Measurements from ENCODE around the gene BOLA2.
"Not testable (repeated sequence)": the region's sequence is repeated elsewhere in the genome, so short reads cannot be mapped to it uniquely, and the experiment has no call there.

The BOLA2 gene

DNA sequence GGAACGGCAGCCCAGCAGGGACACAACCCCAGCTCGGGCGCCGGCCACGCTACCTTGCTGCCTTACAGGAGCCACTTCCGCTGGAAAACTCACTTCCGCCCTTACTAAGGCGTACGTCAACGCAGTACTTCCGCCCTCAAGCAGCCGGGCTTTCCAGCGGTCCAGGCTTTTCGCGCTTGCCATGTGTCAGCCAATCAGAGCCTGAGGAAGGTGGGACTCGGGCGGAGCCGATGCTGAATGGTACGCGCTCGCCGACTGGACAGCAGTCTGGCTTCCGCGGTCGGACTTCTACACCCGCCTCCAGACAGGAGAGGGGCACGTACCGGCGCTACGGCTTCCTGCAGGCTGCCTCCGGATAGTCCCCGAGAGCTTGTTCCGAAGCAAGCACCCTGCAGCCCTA lies at the start of gene BOLA2, which contains the start of gene SLX1B:
Gene BOLA2, minus strand, starts transcription at position 83 of the 400 bp plus-strand sequence. CDS start 98 bp downstream, outside the sequence.
Gene SLX1B, plus strand, starts transcription at position 265 of the 400 bp plus-strand sequence.
- intact Hi-C loops (cut with DNase I); DNase-seq: not testable (repeated sequence)

DNA sequence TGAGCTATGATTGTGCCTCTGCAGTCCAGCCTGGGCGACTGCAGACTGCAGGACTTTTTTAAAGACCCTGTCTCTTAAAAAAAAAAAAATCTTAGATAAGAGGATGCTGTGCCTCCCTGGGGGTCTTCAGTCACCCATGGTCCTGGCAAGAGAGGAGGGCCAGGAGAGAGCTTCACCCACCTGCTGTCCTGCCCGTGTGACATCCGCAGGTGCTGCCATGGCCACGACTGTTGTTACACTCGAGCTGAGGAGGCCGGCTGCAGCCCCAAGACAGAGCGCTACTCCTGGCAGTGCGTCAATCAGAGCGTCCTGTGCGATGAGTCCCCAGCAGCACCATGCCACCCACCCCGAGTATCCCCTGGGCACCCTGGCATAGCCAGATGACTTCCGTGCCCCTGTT lies 28.1 kb upstream of the BOLA2 start:
- intact Hi-C loops (cut with DNase I) = not testable (repeated sequence)
- DNase-seq = peak in 18 of 42 donors; percentile 0 to 35 (median 8)

- intact Hi-C loops (cut with DNase I); DNase-seq: not testable (repeated sequence)
These were observed 17.9 kb upstream of the BOLA2 start for GRCh38 chr16:29472065-29472464.

GRCh38 chr16:29469660-29470059 lies 15.5 kb upstream of the BOLA2 start:
- peak in 40 of 42 donors; percentile 0 to 59 (median 17) for DNase-seq
- intact Hi-C loops (cut with DNase I) = not testable (repeated sequence)

GRCh38 chr16:29467654-29468366 lies 13.7 kb upstream of the BOLA2 start:
- intact Hi-C loops (cut with DNase I); DNase-seq: not testable (repeated sequence)

GRCh38 chr16:29466904-29467303 lies 12.8 kb upstream of the BOLA2 start:
- intact Hi-C loops (cut with DNase I); DNase-seq: not testable (repeated sequence)

DNA sequence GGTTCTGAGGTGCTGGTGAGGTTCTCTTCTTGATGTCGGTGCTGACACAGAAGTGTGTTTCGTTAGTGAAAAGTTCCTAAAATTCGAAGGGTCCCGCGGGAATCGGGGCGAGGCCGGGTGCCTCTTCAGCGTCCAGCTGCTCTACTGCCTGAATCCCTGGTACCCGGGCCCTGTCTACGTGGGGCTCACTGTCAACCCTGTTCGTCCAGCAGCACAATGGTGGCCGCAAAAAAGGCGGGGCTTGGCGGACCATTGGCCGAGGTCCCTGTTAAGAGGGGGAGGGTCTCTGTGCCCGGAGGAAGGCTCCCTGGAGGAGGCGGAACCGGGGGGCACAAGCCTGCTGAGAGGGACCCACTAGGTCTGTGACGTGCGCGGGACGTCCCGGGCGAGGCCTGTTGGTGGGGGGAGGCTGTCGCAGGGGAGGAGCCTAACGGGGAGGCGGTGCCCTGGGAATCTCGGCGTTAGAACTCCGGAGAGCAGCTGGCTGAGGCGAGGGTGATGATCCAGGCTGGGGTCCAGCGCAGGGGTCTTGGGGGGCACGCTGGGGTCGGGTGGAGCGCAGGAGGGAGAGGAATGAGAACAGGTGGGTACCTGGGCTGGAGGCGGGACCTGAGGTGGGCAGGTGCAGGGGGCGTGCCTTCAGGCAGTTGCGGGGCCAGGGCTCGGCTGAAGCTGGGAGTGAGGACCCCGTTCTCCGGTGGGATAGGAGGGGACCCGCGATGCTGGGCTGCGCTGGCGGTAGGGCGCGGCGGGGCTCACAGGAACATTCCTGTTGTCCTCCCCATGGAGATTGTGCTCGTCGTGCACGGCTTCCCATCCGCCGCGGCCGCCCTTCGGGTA lies 12.1 kb upstream of the BOLA2 start:
- intact Hi-C loops (cut with DNase I); DNase-seq: not testable (repeated sequence)

- DNase-seq; intact Hi-C loops (cut with DNase I): not testable (repeated sequence)
These were observed 6.5 kb upstream of the BOLA2 start for GRCh38 chr16:29460647-29461030.

DNA sequence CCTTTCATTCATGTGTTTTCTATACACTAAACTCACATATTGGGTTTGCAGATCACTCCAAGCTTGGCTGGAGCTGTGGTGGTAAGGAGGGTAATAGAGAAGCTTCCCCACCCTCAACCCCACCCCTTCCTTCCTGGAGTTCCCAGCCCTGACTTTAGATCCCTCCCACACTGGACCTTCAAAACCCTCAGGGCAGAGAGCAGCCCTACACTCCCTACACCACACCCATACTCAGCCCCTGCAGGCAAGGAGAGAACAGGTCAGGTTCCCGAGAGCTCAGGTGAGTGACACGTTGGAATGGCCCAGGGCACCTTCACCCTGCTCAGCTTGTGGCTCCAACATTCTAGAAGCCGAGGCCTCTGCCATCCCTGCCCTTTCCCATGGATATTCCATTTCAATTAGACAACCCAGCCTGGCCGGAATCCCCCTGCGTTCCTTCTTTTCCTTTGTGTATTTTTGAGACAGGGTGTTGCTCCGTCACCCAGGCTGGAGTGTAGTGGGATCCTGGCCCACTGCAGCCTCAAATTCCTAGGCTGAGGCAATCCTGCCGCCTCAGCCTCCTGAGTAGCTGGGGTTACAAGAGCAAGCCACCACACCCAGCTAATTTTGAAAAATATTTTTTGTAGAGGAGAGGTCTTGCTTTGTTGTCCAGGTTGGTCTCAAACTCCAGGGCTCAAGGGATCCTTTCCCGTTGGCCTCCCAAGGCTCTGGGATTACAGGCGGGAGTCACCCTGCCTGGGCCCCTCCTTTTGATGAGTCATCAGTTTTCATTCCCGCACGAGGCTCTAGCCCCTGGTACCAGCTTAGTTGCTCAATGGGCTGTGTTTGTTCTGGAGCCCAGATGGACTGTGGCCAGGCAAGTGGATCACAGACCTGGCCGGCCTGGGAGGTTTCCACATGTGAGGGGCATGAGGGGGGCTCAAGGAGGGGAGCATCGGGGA lies 5.8 kb upstream of the BOLA2 start, which contains the start of gene SULT1A4:
Gene SULT1A4, plus strand, starts transcription at position 208 of the 941 bp plus-strand sequence. CDS start 1,473 bp downstream, outside the sequence.
- intact Hi-C loops (cut with DNase I); DNase-seq: not testable (repeated sequence)

DNA sequence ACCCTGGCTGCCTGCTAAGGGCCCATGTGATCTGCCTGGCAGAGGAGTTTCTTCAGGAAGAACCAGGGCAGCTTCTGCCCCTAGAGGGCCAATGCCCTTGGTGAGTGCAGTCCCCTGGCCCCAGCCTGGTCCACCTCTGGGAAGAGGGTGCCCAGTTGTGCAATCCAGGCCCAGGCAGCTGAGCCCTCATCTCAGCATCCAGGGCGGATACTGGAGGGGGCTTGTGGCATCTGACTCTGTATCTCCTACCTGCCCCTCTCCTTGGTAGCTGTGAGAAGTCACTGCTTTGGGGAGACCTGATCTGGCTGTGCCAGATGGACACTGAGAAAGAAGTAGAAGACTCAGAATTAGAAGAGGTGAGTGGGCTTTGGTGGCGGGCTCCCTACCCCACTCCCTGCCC lies 3.5 kb upstream of the BOLA2 start:
- DNase-seq = peak in 1 of 42 donors; percentile 34
- intact Hi-C loops (cut with DNase I) = not testable (repeated sequence)

GRCh38 chr16:29454828-29455227 lies 677 bp upstream of the BOLA2 start:
- intact Hi-C loops (cut with DNase I); DNase-seq: not testable (repeated sequence)

DNA sequence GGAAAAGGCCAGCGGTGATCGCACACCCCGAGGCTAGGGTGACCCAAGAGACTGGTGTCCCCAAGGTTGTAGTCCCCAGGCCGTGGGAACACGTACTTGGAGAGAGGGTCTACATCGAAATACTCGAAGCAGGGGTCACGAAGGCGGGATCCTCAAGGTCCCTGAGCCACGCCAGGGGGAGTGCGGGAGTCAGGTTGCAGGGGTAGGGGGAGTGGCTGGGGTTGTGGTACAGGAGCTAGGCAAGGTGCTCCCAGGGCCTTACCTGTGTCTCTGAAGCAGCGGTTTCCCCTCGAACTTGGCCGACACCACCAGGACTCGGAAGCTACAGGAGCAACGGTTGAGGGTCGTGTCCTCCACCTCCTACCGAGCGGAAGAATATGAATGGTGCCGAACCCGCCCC lies 397 bp downstream of the BOLA2 start:
- DNase-seq; intact Hi-C loops (cut with DNase I): not testable (repeated sequence)

DNA sequence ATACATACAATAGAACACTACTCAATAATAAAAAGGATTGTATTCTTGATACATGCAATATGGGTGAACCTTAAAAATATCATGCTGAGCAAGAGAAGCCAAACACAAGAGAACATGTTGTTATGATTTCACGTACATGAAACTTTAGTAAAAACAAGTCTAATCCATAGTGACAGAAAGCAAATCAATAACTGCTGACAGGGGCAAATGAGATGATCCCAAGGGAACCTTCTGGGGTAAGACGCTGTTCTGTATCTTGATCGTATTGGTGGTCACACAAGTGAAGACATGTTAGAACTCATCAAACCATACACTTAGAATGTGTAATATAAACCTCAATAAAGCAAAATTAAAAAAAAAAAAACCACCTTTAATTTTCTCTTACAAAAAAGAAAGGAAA lies 28.8 kb downstream of the BOLA2 start:
- DNase-seq; intact Hi-C loops (cut with DNase I): not testable (repeated sequence)

- DNase-seq; intact Hi-C loops (cut with DNase I): not testable (repeated sequence)
These were observed 30.6 kb downstream of the BOLA2 start for GRCh38 chr16:29423587-29423986.

GRCh38 chr16:29405249-29405648 lies 48.9 kb downstream of the BOLA2 start:
- DNase-seq = peak in 14 of 42 donors; percentile 5 to 54 (median 15)
- intact Hi-C loops (cut with DNase I) = not testable (repeated sequence)
